HFF-Myc (cell line): ENCODE measurements around the gene PRKG1.

ENCODE experiments used
- DNase-seq: peaks from one replicate; pipeline ENCODE4 v3.0.0-alpha.2; 2011; ENCODE audit warnings: low read depth; ENCODE audit errors: extremely low read depth
- H3K4me3 ChIP-seq: replicated peaks from 2 replicates; pipeline ENCODE4 v1.5.1; 2011; ENCODE audit warnings: low read depth, mild to moderate bottlenecking, control low read depth, low read length
- TF ChIP-seq, protein P1 (sequence below): IDR thresholded peaks from 2 replicates; pipeline ENCODE4 v1.5.1; 2012; ENCODE audit warnings: mild to moderate bottlenecking, low read depth, low read length, control low read depth; ENCODE audit errors: missing control alignments

Gene PRKG1

GRCh38 chr10:52064084-52064845 lies 990.0 kb downstream of the PRKG1 start:
- no peak for DNase-seq
- H3K4me3 ChIP-seq: no peak overlapping the region
- TF ChIP-seq, protein P1, sequence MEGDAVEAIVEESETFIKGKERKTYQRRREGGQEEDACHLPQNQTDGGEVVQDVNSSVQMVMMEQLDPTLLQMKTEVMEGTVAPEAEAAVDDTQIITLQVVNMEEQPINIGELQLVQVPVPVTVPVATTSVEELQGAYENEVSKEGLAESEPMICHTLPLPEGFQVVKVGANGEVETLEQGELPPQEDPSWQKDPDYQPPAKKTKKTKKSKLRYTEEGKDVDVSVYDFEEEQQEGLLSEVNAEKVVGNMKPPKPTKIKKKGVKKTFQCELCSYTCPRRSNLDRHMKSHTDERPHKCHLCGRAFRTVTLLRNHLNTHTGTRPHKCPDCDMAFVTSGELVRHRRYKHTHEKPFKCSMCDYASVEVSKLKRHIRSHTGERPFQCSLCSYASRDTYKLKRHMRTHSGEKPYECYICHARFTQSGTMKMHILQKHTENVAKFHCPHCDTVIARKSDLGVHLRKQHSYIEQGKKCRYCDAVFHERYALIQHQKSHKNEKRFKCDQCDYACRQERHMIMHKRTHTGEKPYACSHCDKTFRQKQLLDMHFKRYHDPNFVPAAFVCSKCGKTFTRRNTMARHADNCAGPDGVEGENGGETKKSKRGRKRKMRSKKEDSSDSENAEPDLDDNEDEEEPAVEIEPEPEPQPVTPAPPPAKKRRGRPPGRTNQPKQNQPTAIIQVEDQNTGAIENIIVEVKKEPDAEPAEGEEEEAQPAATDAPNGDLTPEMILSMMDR: no peak

- DNase-seq: no peak
- no peak overlapping the region for H3K4me3 ChIP-seq
- TF ChIP-seq, protein P1: no peak
These were observed 992.1 kb downstream of the PRKG1 start for GRCh38 chr10:52066383-52066782.

DNA sequence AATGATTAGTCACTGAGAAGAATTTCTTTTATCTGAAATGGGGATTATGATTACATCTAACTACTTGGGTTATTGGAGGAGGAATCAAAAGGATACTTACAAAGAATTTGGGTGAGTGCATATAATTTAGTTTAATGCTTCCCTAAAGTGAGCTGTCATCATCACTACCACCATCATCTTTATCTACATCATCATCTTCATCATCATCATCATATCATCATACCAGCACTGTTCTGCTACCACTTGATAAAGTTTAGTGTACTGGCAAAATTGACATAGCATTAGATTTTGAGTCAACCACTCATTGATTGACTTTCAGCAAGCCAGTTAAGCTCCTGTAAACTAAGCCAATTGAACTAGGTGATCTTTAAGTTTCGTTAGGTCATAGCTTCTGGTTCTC lies 994.2 kb downstream of the PRKG1 start:
- TF ChIP-seq, protein P1: no peak
- H3K4me3 ChIP-seq: no peak overlapping the region
- no peak for DNase-seq

- H3K4me3 ChIP-seq: no peak overlapping the region
- DNase-seq: no peak
- TF ChIP-seq, protein P1: no peak
These were observed 997.5 kb downstream of the PRKG1 start for GRCh38 chr10:52071814-52072213.

DNA sequence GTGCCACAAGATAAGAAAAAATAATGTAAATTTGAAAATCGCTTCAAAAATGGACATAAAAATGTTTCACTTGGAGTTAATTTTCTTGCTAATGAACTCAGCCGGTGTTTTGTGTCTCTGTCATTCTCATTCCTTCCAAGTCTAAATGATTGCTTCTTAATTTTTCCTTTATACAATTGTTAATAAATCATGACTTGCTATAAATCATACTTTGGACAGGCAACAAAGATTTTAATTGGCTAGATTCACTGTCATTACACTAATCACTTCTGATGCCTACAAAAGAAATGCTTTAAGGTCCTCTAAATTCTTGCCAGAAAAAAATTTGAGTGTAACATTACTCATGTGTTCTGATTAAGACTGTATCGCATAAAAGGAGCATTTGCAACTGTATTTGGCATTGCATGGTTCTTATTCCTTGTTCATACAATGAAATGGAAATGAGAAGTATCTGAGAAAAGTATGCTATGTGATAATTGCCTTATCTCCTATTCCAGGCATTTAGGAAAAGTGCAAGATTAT lies 1000.3 kb downstream of the PRKG1 start:
- no peak overlapping the region for H3K4me3 ChIP-seq
- TF ChIP-seq, protein P1: no peak
- no peak for DNase-seq

DNA sequence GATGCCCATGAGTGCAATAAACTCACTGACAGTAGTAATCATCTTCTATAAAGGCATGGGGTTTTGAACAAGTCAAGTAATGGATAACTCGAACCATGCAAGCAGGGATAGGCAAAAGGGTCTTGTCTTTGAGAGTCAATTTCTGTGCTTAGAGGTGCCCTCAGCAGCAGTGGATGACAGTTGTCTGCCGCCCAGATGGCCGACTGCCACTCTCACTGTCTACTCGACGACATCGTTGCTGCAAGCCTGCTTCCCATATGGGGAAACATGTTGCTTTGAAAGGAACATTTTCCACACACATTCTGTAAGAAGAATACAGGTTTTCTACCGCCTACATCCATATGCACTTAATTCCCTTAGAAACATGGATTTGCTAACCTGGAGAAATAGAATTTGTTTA lies 1003.5 kb downstream of the PRKG1 start:
- no peak for DNase-seq
- TF ChIP-seq, protein P1: no peak
- H3K4me3 ChIP-seq: no peak overlapping the region
